ENCODE results near the gene FLT1. TPM values are rescaled to one million over a fixed set of nuclear protein-coding genes. Genes with fewer than 3 reads are reported as not detected.

The FLT1 gene
- total RNA-seq, 2 experiments from 2014 or later: 21.7 to 27.4 TPM

- Mint-ChIP-seq H3K4me3 (no peak overlapping the region), H3K27ac (no peak overlapping the region), H3K36me3 (ENCODE audit: low read depth) (peaks cover 19% of the 10 kb centered on the region), H3K9me3 (ENCODE audit: low read depth) (no peaks in the 10 kb centered on the region), H3K4me1 (peaks cover 11% of the 10 kb centered on the region), H3K27me3 (peaks cover 2% of the 10 kb centered on the region)
- ATAC-seq: no peak
- no peak for DNase-seq
- ChIA-PET POLR2A (no interaction called here), CTCF (interaction anchor here (0.5 to 0.7 kb wide), 2 partner anchors 325 to 392 kb away, joined by 3 read pairs; no protein-coding TSS in a partner anchor)
- intact Hi-C loops (cut with DNase I, micrococcal nuclease): no loop called here
Observed at GRCh38 chr13:28421676-28422410, 73.1 kb downstream of the FLT1 start.

GRCh38 chr13:28420704-28421103 lies 74.2 kb downstream of the FLT1 start:
- CTCF ChIA-PET: no interaction called here
- peaks cover 14% of the 10 kb centered on the region for H3K4me1 Mint-ChIP-seq
- no peak overlapping the region for H3K4me3 Mint-ChIP-seq
- DNase-seq (no peak), ATAC-seq (no peak)
- H3K27me3 Mint-ChIP-seq: no peaks in the 10 kb centered on the region
- intact Hi-C loops (cut with DNase I, micrococcal nuclease): no loop called here
- H3K36me3 Mint-ChIP-seq (ENCODE audit: low read depth): peaks cover 11% of the 10 kb centered on the region
- POLR2A ChIA-PET: no interaction called here
- no peak overlapping the region for H3K27ac Mint-ChIP-seq
- no peaks in the 10 kb centered on the region for H3K9me3 Mint-ChIP-seq (ENCODE audit: low read depth)

- intact Hi-C loops (cut with DNase I, micrococcal nuclease): no loop called here
Observed at GRCh38 chr13:28415994-28416421, 78.9 kb downstream of the FLT1 start.

GRCh38 chr13:28413999-28414398 lies 80.9 kb downstream of the FLT1 start:
- no peaks in the 10 kb centered on the region for H3K9me3 Mint-ChIP-seq (ENCODE audit: low read depth)
- H3K27me3 Mint-ChIP-seq: no peaks in the 10 kb centered on the region
- intact Hi-C loops (cut with DNase I, micrococcal nuclease): no loop called here
- DNase-seq: no peak
- ChIA-PET CTCF (interaction anchor here (0.6 kb wide), 1 partner anchor 383 kb away, joined by 4 read pairs; no protein-coding TSS in a partner anchor), POLR2A (no interaction called here)
- peaks cover 12% of the 10 kb centered on the region for H3K4me1 Mint-ChIP-seq
- H3K36me3 Mint-ChIP-seq (ENCODE audit: low read depth): peaks cover 11% of the 10 kb centered on the region
- no peak overlapping the region for H3K4me3 Mint-ChIP-seq
- H3K27ac Mint-ChIP-seq: no peak overlapping the region
- no peak for ATAC-seq

More at GRCh38 chr13:28415994-28416421, 78.9 kb downstream of the FLT1 start:
- Mint-ChIP-seq H3K36me3 (ENCODE audit: low read depth) (peaks cover 10% of the 10 kb centered on the region), H3K4me3 (no peak overlapping the region), H3K27me3 (no peaks in the 10 kb centered on the region), H3K9me3 (ENCODE audit: low read depth) (no peaks in the 10 kb centered on the region), H3K4me1 (peaks cover 5% of the 10 kb centered on the region), H3K27ac (no peak overlapping the region)
- DNase-seq (peak; percentile 11), ATAC-seq (peak; percentile 69)
- ChIA-PET POLR2A (no interaction called here), CTCF (interaction anchor here (0.6 to 0.8 kb wide), 2 partner anchors 262 to 298 kb away, joined by 3 read pairs; no protein-coding TSS in a partner anchor)

GRCh38 chr13:28412981-28413380 lies 81.9 kb downstream of the FLT1 start:
- H3K4me1 Mint-ChIP-seq: peaks cover 19% of the 10 kb centered on the region
- ATAC-seq (no peak), DNase-seq (no peak)
- no peak overlapping the region for H3K4me3 Mint-ChIP-seq
- intact Hi-C loops (cut with DNase I, micrococcal nuclease): no loop called here
- H3K27me3 Mint-ChIP-seq: no peaks in the 10 kb centered on the region
- ChIA-PET POLR2A (no interaction called here), CTCF (no interaction called here)
- H3K9me3 Mint-ChIP-seq (ENCODE audit: low read depth): no peaks in the 10 kb centered on the region
- H3K36me3 Mint-ChIP-seq (ENCODE audit: low read depth): peaks cover 11% of the 10 kb centered on the region
- H3K27ac Mint-ChIP-seq: no peak overlapping the region

GRCh38 chr13:28411831-28412353 lies 83.0 kb downstream of the FLT1 start:
- POLR2A ChIA-PET: no interaction called here
- no peaks in the 10 kb centered on the region for H3K27me3 Mint-ChIP-seq
- no peak overlapping the region for H3K4me3 Mint-ChIP-seq
- H3K4me1 Mint-ChIP-seq: peaks cover 17% of the 10 kb centered on the region
- CTCF ChIA-PET: no interaction called here
- ATAC-seq (no peak), DNase-seq (no peak)
- intact Hi-C loops (cut with DNase I, micrococcal nuclease): no loop called here
- peaks cover 9% of the 10 kb centered on the region for H3K36me3 Mint-ChIP-seq (ENCODE audit: low read depth)
- no peak overlapping the region for H3K27ac Mint-ChIP-seq
- H3K9me3 Mint-ChIP-seq (ENCODE audit: low read depth): no peaks in the 10 kb centered on the region

- H3K36me3 Mint-ChIP-seq (ENCODE audit: low read depth): peaks cover 11% of the 10 kb centered on the region
- intact Hi-C loops (cut with DNase I, micrococcal nuclease): no loop called here
- CTCF ChIA-PET: no interaction called here
Observed at GRCh38 chr13:28410096-28410495, 84.8 kb downstream of the FLT1 start.

GRCh38 chr13:28409648-28410047 lies 85.3 kb downstream of the FLT1 start:
- peaks cover 14% of the 10 kb centered on the region for H3K4me1 Mint-ChIP-seq
- H3K4me3 Mint-ChIP-seq: no peak overlapping the region
- ATAC-seq: no peak
- no peak for DNase-seq
- no peaks in the 10 kb centered on the region for H3K9me3 Mint-ChIP-seq (ENCODE audit: low read depth)
- H3K27me3 Mint-ChIP-seq: no peaks in the 10 kb centered on the region
- H3K36me3 Mint-ChIP-seq (ENCODE audit: low read depth): peaks cover 11% of the 10 kb centered on the region
- POLR2A ChIA-PET: no interaction called here
- intact Hi-C loops (cut with DNase I, micrococcal nuclease): loop anchor here in 1 of 2 experiments (10.0 kb wide), 1 partner anchor 225 kb away; no protein-coding TSS in a partner anchor
- CTCF ChIA-PET: no interaction called here
- no peak overlapping the region for H3K27ac Mint-ChIP-seq

More at GRCh38 chr13:28410096-28410495, 84.8 kb downstream of the FLT1 start:
- no peak overlapping the region for H3K4me3 Mint-ChIP-seq
- H3K4me1 Mint-ChIP-seq: peaks cover 14% of the 10 kb centered on the region
- DNase-seq (no peak), ATAC-seq (no peak)
- H3K27ac Mint-ChIP-seq: no peak overlapping the region
- H3K9me3 Mint-ChIP-seq (ENCODE audit: low read depth): no peaks in the 10 kb centered on the region
- POLR2A ChIA-PET: no interaction called here
- H3K27me3 Mint-ChIP-seq: no peaks in the 10 kb centered on the region

- ChIA-PET CTCF (interaction anchor here (0.9 to 1.2 kb wide), 3 partner anchors 24 to 42 kb away, joined by 3 read pairs; no protein-coding TSS in a partner anchor), POLR2A (interaction anchor here (0.7 kb wide), 1 partner anchor 62 kb away, joined by 3 read pairs; no protein-coding TSS in a partner anchor)
- ATAC-seq (no peak), DNase-seq (no peak)
- no peak overlapping the region for H3K4me3 Mint-ChIP-seq
- no peaks in the 10 kb centered on the region for H3K9me3 Mint-ChIP-seq (ENCODE audit: low read depth)
- H3K27me3 Mint-ChIP-seq: peaks cover 2% of the 10 kb centered on the region
- no peak overlapping the region for H3K27ac Mint-ChIP-seq
- H3K36me3 Mint-ChIP-seq (ENCODE audit: low read depth): peaks cover 13% of the 10 kb centered on the region
- H3K4me1 Mint-ChIP-seq: peaks cover 14% of the 10 kb centered on the region
- intact Hi-C loops (cut with DNase I, micrococcal nuclease): loop anchor here in 1 of 2 experiments (10.0 kb wide), 1 partner anchor 226 kb away; no protein-coding TSS in a partner anchor
Observed at GRCh38 chr13:28408863-28409262, 86.1 kb downstream of the FLT1 start.

GRCh38 chr13:28408235-28408848 lies 86.6 kb downstream of the FLT1 start:
- Mint-ChIP-seq H3K4me3 (no peak overlapping the region), H3K9me3 (ENCODE audit: low read depth) (no peaks in the 10 kb centered on the region), H3K27me3 (peaks cover 2% of the 10 kb centered on the region), H3K27ac (no peak overlapping the region), H3K36me3 (ENCODE audit: low read depth) (peaks cover 13% of the 10 kb centered on the region), H3K4me1 (peaks cover 14% of the 10 kb centered on the region)
- intact Hi-C loops (cut with DNase I, micrococcal nuclease): loop anchor here in 1 of 2 experiments (10.0 kb wide), 1 partner anchor 226 kb away; no protein-coding TSS in a partner anchor
- CTCF ChIA-PET: interaction anchor here (0.9 to 1.2 kb wide), 3 partner anchors 23 to 43 kb away, joined by 3 read pairs; no protein-coding TSS in a partner anchor
- POLR2A ChIA-PET: interaction anchor here (0.7 kb wide), 1 partner anchor 63 kb away, joined by 3 read pairs; no protein-coding TSS in a partner anchor
- ATAC-seq (no peak), DNase-seq (no peak)

GRCh38 chr13:28406733-28407266 lies 88.1 kb downstream of the FLT1 start:
- no peak overlapping the region for H3K27ac Mint-ChIP-seq
- DNase-seq: no peak
- ChIA-PET POLR2A (no interaction called here), CTCF (no interaction called here)
- H3K9me3 Mint-ChIP-seq (ENCODE audit: low read depth): no peaks in the 10 kb centered on the region
- intact Hi-C loops (cut with DNase I, micrococcal nuclease): loop anchor here in 1 of 2 experiments (10.0 kb wide), 1 partner anchor 228 kb away; no protein-coding TSS in a partner anchor
- ATAC-seq: no peak
- peaks cover 2% of the 10 kb centered on the region for H3K27me3 Mint-ChIP-seq
- H3K4me3 Mint-ChIP-seq: no peak overlapping the region
- H3K36me3 Mint-ChIP-seq (ENCODE audit: low read depth): peaks cover 16% of the 10 kb centered on the region
- peaks cover 15% of the 10 kb centered on the region for H3K4me1 Mint-ChIP-seq

Measured in activated CD4-positive, alpha-beta T cell treated with anti-CD3 and anti-CD28 coated beads for 36 hours (primary cell).